NOMO-1 treated with dmso at 0.1 percent for 144 hours (cell line): ENCODE results near the gene AP3D1.

Experiments used
- DNase-seq: peaks from one replicate; lab custom pipeline; 2025; ENCODE audit not compliant: unreplicated experiment; lab: John Stamatoyannopoulos, UW

The AP3D1 gene

GRCh38 chr19:2184422-2184975, 33.1 kb upstream of the AP3D1 start:
- DNase-seq, result no peak

- no peak for DNase-seq
These were observed 30.2 kb upstream of the AP3D1 start for GRCh38 chr19:2181633-2181997.

- DNase-seq, result no peak
These were observed 29.7 kb upstream of the AP3D1 start for GRCh38 chr19:2180881-2181632.

GRCh38 chr19:2180114-2180513, 28.7 kb upstream of the AP3D1 start:
- DNase-seq, result no peak

GRCh38 chr19:2179095-2179494, 27.7 kb upstream of the AP3D1 start:
- no peak for DNase-seq

- DNase-seq, result no peak
These were observed 25.1 kb upstream of the AP3D1 start for GRCh38 chr19:2176337-2176994.

GRCh38 chr19:2175742-2176141, 24.4 kb upstream of the AP3D1 start:
- DNase-seq, result no peak

GRCh38 chr19:2173767-2174577, 22.6 kb upstream of the AP3D1 start:
- DNase-seq, result no peak

- no peak for DNase-seq
These were observed 22.0 kb upstream of the AP3D1 start for GRCh38 chr19:2173388-2173766.

GRCh38 chr19:2171349-2172145, 20.2 kb upstream of the AP3D1 start:
- no peak for DNase-seq

- no peak for DNase-seq
These were observed 19.6 kb upstream of the AP3D1 start for GRCh38 chr19:2170987-2171348.

GRCh38 chr19:2170219-2170618, 18.9 kb upstream of the AP3D1 start:
- no peak for DNase-seq

GRCh38 chr19:2168619-2169424, 17.5 kb upstream of the AP3D1 start:
- peak; percentile 91 for DNase-seq

GRCh38 chr19:2167896-2168618, 16.7 kb upstream of the AP3D1 start:
- peak; percentile 73 for DNase-seq

GRCh38 chr19:2166741-2167738, 15.7 kb upstream of the AP3D1 start:
- DNase-seq, result no peak

- no peak for DNase-seq
These were observed 12.9 kb upstream of the AP3D1 start for GRCh38 chr19:2164020-2164998.

GRCh38 chr19:2160379-2160778, 9.0 kb upstream of the AP3D1 start:
- DNase-seq, result no peak
